ENCODE data around the gene PRKCH. TPM values are rescaled to one million over a fixed set of nuclear protein-coding genes. Genes with fewer than 3 reads are reported as not detected.

The PRKCH gene
- total RNA-seq, 1 donor = 3.3 TPM

DNA sequence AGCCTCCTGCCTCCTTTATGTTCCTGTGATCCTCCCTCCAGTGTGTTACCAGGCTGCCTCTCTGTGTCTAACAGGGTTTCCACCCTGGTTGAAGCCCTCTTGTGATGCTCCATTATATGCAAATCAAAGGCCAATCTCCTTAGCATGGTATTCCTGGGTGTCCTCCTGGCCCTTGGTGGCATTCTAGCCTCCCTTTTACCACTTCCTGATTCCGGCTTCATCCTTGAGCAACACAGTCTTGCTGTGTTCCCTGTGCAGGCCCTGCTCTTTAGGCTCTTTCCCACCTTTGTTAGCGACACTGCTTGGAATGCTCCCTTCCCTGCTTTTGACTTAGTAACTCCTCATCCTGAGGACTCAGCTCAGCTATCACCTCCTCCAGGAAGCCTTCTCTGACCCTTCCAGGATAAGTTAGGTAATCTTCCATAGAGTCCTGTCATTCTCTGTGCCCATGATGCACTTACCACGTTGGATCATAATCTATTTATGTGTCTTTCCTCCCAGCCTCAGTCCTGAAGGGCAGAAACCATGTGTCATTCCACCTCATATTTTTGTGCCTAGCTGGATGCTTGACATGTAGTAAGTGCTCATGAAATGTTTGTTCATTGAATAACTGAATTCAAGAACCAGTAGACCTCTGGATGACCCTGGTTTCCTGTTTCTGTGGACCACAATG, 37.3 kb downstream of the PRKCH start:
- H4K20me1 ChIP-seq (ENCODE audit: insufficient read depth, low read length) = no peaks in the 10 kb centered on the region
- DNase-seq (ENCODE audit: insufficient read length, low spot score, missing footprints) = no peak
- no peak overlapping the region for H2AFZ ChIP-seq (ENCODE audit: low read length)
- no peaks in the 10 kb centered on the region for H3K9me3 ChIP-seq (ENCODE audit: low read depth, low read length)
- H3K4me2 ChIP-seq (ENCODE audit: insufficient read depth, low read length) = no peak overlapping the region
- peaks cover 5% of the 10 kb centered on the region for H3K4me1 ChIP-seq (ENCODE audit: insufficient read depth, low read length)
- TF ChIP-seq, protein P1, sequence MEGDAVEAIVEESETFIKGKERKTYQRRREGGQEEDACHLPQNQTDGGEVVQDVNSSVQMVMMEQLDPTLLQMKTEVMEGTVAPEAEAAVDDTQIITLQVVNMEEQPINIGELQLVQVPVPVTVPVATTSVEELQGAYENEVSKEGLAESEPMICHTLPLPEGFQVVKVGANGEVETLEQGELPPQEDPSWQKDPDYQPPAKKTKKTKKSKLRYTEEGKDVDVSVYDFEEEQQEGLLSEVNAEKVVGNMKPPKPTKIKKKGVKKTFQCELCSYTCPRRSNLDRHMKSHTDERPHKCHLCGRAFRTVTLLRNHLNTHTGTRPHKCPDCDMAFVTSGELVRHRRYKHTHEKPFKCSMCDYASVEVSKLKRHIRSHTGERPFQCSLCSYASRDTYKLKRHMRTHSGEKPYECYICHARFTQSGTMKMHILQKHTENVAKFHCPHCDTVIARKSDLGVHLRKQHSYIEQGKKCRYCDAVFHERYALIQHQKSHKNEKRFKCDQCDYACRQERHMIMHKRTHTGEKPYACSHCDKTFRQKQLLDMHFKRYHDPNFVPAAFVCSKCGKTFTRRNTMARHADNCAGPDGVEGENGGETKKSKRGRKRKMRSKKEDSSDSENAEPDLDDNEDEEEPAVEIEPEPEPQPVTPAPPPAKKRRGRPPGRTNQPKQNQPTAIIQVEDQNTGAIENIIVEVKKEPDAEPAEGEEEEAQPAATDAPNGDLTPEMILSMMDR (IDR thresholded peaks at IDR 0.05; ENCODE audit: extremely low read depth, low read depth, low read length) = no peak
- H3K79me2 ChIP-seq (ENCODE audit: insufficient read depth, low read length) = no peaks in the 10 kb centered on the region
- no peaks in the 10 kb centered on the region for H3K27me3 ChIP-seq (ENCODE audit: insufficient read depth, low read length)
- no peaks in the 10 kb centered on the region for H3K36me3 ChIP-seq (ENCODE audit: insufficient read depth, low read length)
- no peak overlapping the region for H3K4me3 ChIP-seq (ENCODE audit: insufficient read depth, low read length)
- H3K27ac ChIP-seq (ENCODE audit: low read depth, low read length) = no peak overlapping the region

DNA sequence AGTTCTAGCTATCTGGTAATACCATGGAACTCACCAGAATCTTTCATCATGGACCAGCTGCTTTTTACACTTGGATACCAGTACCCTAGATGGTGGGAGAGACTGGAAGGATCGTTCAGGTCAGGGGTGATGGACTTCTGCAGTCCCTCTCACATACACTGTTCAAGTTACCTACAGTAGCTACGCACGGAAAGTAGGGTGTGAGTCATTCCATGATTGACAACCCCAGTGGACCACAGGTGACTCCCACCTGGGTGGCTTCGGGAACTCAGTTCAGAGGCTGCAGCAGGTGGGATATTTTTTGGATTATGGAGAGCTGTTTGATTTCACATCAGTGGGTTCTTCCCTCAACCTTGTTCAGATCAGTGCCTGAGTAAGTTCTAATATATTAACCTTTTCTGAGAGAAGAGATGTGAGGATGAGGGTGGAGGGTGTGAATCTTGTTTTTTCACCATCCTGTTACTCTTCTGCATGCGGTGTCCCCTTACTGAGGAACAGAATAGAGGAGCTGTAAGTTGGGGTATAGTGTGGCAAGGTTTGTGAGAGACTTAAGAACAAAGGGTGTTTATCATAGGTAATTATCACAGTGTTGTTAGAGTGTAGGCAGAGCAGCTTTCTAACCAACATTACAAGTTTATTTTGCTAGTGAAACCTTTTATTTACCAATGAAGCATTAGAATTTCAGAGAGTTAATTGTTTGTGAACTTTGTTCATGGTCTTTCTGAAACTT, 39.6 kb downstream of the PRKCH start:
- Histone ChIP-seq H3K27me3 (ENCODE audit: insufficient read depth, low read length) (no peaks in the 10 kb centered on the region), H2AFZ (ENCODE audit: low read length) (no peak overlapping the region), H3K4me1 (ENCODE audit: insufficient read depth, low read length) (peaks cover 4% of the 10 kb centered on the region), H3K9me3 (ENCODE audit: low read depth, low read length) (no peaks in the 10 kb centered on the region), H3K27ac (ENCODE audit: low read depth, low read length) (no peak overlapping the region), H4K20me1 (ENCODE audit: insufficient read depth, low read length) (no peaks in the 10 kb centered on the region), H3K79me2 (ENCODE audit: insufficient read depth, low read length) (no peaks in the 10 kb centered on the region), H3K36me3 (ENCODE audit: insufficient read depth, low read length) (no peaks in the 10 kb centered on the region), H3K4me2 (ENCODE audit: insufficient read depth, low read length) (no peak overlapping the region), H3K4me3 (ENCODE audit: insufficient read depth, low read length) (no peak overlapping the region)
- TF ChIP-seq, protein P1 (IDR thresholded peaks at IDR 0.05; ENCODE audit: extremely low read depth, low read depth, low read length) = no peak
- DNase-seq (ENCODE audit: insufficient read length, low spot score, missing footprints) = no peak

DNA sequence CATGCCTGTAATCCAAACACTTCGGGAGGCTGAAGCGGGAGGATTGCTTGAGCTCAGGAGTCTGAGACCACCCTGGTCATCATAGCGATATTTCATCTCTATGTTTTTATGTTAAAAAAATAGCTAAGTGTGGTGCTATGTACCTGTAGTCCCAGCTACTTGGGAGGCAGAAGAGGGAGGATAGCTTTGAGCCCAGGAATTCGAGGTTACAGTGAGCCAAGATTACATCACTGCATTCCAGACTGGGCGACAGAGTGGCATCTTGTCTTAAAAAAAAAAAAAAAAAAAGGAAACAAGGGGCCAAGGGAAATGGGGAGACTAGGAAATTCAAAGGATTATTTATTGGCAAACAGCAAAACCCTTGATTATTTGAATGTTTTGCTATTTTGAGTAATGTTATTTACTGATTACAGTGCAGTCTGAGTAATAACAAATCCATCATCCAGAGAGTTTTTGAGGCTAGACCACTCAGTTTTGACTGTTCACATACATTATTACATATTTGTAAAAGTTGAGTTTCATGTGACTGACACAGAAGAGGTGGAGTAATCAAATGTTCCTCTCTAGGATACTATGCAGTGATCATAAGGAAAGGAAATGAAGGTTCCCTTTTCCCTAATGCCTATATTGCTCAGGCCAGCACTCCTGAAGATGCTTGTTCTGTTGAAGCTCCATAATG, 40.8 kb downstream of the PRKCH start:
- Histone ChIP-seq H2AFZ (ENCODE audit: low read length) (no peak overlapping the region), H3K4me3 (ENCODE audit: insufficient read depth, low read length) (no peak overlapping the region), H3K27ac (ENCODE audit: low read depth, low read length) (no peak overlapping the region), H3K4me1 (ENCODE audit: insufficient read depth, low read length) (no peaks in the 10 kb centered on the region), H3K79me2 (ENCODE audit: insufficient read depth, low read length) (no peaks in the 10 kb centered on the region), H4K20me1 (ENCODE audit: insufficient read depth, low read length) (no peaks in the 10 kb centered on the region), H3K36me3 (ENCODE audit: insufficient read depth, low read length) (no peaks in the 10 kb centered on the region), H3K27me3 (ENCODE audit: insufficient read depth, low read length) (no peaks in the 10 kb centered on the region), H3K9me3 (ENCODE audit: low read depth, low read length) (no peaks in the 10 kb centered on the region), H3K4me2 (ENCODE audit: insufficient read depth, low read length) (no peak overlapping the region)
- TF ChIP-seq, protein P1 (IDR thresholded peaks at IDR 0.05; ENCODE audit: extremely low read depth, low read depth, low read length) = no peak
- DNase-seq (ENCODE audit: insufficient read length, low spot score, missing footprints) = no peak

DNA sequence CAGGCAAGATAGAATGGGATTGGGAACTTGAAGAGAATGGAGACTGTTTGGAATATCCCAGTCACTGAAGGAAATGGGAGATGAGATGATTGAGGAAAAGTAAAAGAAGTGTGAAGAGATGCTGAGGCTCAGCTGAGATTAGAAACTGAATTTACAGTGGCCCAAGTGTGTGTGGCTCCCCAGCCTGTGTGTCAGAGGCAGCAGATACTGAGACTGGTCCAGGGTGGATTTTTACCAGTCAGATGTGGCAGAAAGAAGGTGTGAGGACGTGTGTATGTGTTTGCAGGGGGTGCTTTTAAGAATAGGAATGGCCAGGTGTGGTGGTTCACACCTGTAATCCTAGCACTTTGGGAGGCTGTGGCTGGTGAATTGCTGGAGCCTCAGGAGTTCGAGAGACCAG, 42.9 kb downstream of the PRKCH start:
- Histone ChIP-seq H3K79me2 (ENCODE audit: insufficient read depth, low read length) (no peaks in the 10 kb centered on the region), H3K4me1 (ENCODE audit: insufficient read depth, low read length) (no peaks in the 10 kb centered on the region)
- TF ChIP-seq, protein P1 (IDR thresholded peaks at IDR 0.05; ENCODE audit: extremely low read depth, low read depth, low read length) = no peak

More for the DNA sequence above, 42.9 kb downstream of the PRKCH start:
- Histone ChIP-seq H3K36me3 (ENCODE audit: insufficient read depth, low read length) (no peaks in the 10 kb centered on the region), H3K9me3 (ENCODE audit: low read depth, low read length) (no peaks in the 10 kb centered on the region), H3K27me3 (ENCODE audit: insufficient read depth, low read length) (no peaks in the 10 kb centered on the region), H2AFZ (ENCODE audit: low read length) (no peak overlapping the region), H3K4me2 (ENCODE audit: insufficient read depth, low read length) (no peak overlapping the region), H3K27ac (ENCODE audit: low read depth, low read length) (no peak overlapping the region), H3K4me3 (ENCODE audit: insufficient read depth, low read length) (no peak overlapping the region), H4K20me1 (ENCODE audit: insufficient read depth, low read length) (no peaks in the 10 kb centered on the region)
- no peak for DNase-seq (ENCODE audit: insufficient read length, low spot score, missing footprints)
